Lower leg skin (tissue), 4 donors: Measurements from ENCODE around the gene DHRS7B. TPM values are rescaled to one million over a fixed set of nuclear protein-coding genes. Genes with fewer than 3 reads are reported as not detected.

Source experiments
- DNase-seq, 2 donors: peaks; one replicate each; pipeline ENCODE4 v3.0.0-alpha.2; 2019; ENCODE audit warnings: low spot score in 2 of 2
- H3K4me3 ChIP-seq: fragments of 200-600 bp; sonication (generic); 2 replicates; pipeline ENCODE4 v1.5.1; 2017; ENCODE audit warnings: mild to moderate bottlenecking, low read depth; ENCODE audit not compliant: poor library complexity, severe bottlenecking
- CTCF ChIP-seq, 3 donors: fragments of 450-650 bp; IDR thresholded peaks; one replicate each; pipeline ENCODE4 v1.5.1; 2016; ENCODE audit warnings: antibody characterized with exemption in 3 of 3, mild to moderate bottlenecking in 3 of 3, moderate library complexity in 2 of 3
- POLR2A ChIP-seq, 2 donors: fragments of 450-650 bp; IDR thresholded peaks; one replicate each; pipeline ENCODE4 v1.6.1; 2016 to 2017; ENCODE audit warnings: antibody characterized with exemption in 2 of 2, mild to moderate bottlenecking in 1 of 2, moderate library complexity in 1 of 2
- WGBS, 2 donors: methylation state at CpG; one replicate each; pipeline ENCODE4 v1.1.5; 2018; 5-methylcytosine and 5-hydroxymethylcytosine counted together
- intact Hi-C: fragments of 100-400 bp; cut with DNase I; formaldehyde crosslinking; loops from one replicate; pipeline ENCODE4 v1.15.0; 2023; ENCODE audit warnings: low total_unique reads
- total RNA-seq, 4 donors: library from RNA; depleted of rRNA; stranded (reverse); fragments of >200 nt; gene quantifications; one replicate each; pipeline ENCODE4 v1.1.0, GENCODE V29; 2016

The DHRS7B gene
- total RNA-seq, 4 donors from 2014 or later: 35.2 to 59.4 (median 39.6) TPM

DNA sequence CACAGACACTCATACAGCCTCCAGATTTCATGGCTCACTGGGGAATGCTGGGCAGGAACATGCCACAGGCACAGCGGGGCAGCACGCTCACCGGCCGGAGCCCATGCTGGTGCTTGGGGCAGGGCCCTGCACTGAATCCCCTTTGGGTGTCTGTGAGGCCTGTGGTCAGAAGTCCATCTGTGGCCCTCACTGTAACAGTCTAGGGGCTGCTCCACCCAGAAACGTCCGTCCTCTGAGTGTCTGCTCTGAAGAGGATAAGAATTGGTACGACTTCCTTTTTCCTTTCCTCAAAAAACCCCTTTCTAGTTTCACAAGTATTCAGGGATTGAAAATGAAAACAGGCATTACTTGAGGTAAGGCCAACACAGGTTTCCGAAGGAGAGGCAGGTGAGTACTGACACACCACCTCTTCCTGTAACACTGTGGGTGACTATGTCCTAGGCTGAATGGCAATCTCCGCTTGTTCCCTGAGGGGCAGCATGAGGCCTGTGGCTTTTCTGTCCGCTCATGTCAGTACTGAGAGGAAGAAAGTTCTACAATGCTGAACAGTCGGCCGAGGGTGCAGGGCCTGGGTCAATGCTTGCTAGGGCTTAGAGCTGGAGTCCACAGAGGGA is 44.7 kb downstream of the DHRS7B start:
- 88 to 95% methylated on average over 12 of the region's 12 CpGs for WGBS, 2 donors
- intact Hi-C loops: no loop called here
- DNase-seq: no peak
- TF ChIP-seq CTCF (IDR thresholded peaks at IDR 0.05) (no peak), POLR2A (IDR thresholded peaks at IDR 0.05) (no peak)
- no peak overlapping the region for H3K4me3 ChIP-seq

GRCh38 chr17:21171970-21172510 is 45.3 kb downstream of the DHRS7B start:
- intact Hi-C loops: no loop called here
- H3K4me3 ChIP-seq: no peak overlapping the region
- TF ChIP-seq POLR2A (IDR thresholded peaks at IDR 0.05): no peak
- no peak for TF ChIP-seq CTCF (IDR thresholded peaks at IDR 0.05)
- WGBS, 2 donors: 94% methylated on average over 17 of the region's 17 CpGs
- DNase-seq: no peak

DNA sequence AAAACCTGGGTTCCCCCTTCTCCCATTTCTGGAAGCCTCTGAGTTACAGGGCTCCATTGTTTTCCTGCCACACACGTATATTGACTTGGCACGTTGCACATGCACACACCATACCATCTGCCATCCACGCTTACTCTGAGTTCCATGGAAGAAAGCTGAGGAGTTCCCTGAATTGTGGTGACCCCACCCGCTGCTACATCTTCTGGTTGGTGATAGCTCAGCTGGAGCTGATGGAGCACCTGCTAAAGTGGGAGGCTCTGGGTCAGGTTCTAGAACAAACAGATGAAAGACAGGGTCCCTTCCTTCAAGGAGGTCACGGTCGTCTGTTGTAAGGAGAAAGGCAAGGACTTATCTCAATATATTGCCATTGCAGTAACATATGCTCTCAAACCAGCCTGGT is 46.1 kb downstream of the DHRS7B start:
- TF ChIP-seq POLR2A (IDR thresholded peaks at IDR 0.05): no peak
- no peak for TF ChIP-seq CTCF (IDR thresholded peaks at IDR 0.05)
- WGBS, 2 donors: 92 to 95% methylated on average over 6 of the region's 6 CpGs
- intact Hi-C loops: no loop called here
- no peak overlapping the region for H3K4me3 ChIP-seq
- no peak for DNase-seq

- no peak overlapping the region for H3K4me3 ChIP-seq
- no peak for DNase-seq
- no peak for TF ChIP-seq POLR2A (IDR thresholded peaks at IDR 0.05)
- no peak for TF ChIP-seq CTCF (IDR thresholded peaks at IDR 0.05)
- 83 to 87% methylated on average over 2 of the region's 2 CpGs for WGBS, 2 donors
- intact Hi-C loops: no loop called here
Observed at GRCh38 chr17:21173543-21173942, 46.8 kb downstream of the DHRS7B start.

- no peak overlapping the region for H3K4me3 ChIP-seq
- 84 to 89% methylated on average over 8 of the region's 8 CpGs for WGBS, 2 donors
- peak in 1 of 2 donors; percentile 48 for DNase-seq
- TF ChIP-seq POLR2A (IDR thresholded peaks at IDR 0.05) (no peak), CTCF (IDR thresholded peaks at IDR 0.05) (no peak)
- intact Hi-C loops: no loop called here
Observed at GRCh38 chr17:21174186-21174585, 47.4 kb downstream of the DHRS7B start.

DNA sequence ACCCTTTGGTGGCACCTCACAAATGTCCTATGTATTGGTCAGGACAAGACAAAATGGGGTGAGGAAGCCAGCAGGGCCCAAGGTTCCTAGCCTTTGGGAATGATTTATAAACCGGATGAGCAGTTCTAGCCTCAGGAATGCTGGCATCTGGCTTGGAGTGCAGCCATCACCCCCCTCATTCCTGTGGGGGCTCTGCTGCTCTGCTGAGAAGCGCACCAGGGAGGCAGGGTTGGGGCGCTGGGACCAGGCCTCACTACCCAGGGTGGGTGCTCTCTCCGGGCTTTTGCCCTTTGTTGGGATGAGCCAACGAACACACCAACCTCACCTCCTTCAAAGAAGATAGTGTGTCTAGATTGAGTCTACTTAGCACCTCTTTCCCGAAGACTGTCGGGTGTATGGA is 47.9 kb downstream of the DHRS7B start:
- H3K4me3 ChIP-seq: no peak overlapping the region
- TF ChIP-seq POLR2A (IDR thresholded peaks at IDR 0.05) (no peak), CTCF (IDR thresholded peaks at IDR 0.05) (no peak)
- 73 to 88% methylated on average over 7 of the region's 7 CpGs for WGBS, 2 donors
- intact Hi-C loops: no loop called here
- DNase-seq: peak in 1 of 2 donors; percentile 76
